Measurements from ENCODE around the gene U2AF1L4.
A peak's percentile ranks its signal among the peaks of the same experiment; 100 is the strongest.
"Not testable (repeated sequence)": the region's sequence is repeated elsewhere in the genome, so short reads cannot be mapped to it uniquely, and the experiment has no call there.

Gene U2AF1L4

GRCh38 chr19:35724560-35724959, 20.7 kb downstream of the U2AF1L4 start:
- no peak for DNase-seq

GRCh38 chr19:35724132-35724531, 21.1 kb downstream of the U2AF1L4 start:
- DNase-seq = not testable (repeated sequence)

GRCh38 chr19:35723671-35724070, 21.5 kb downstream of the U2AF1L4 start:
- DNase-seq = no peak

- no peak for DNase-seq
Observed at GRCh38 chr19:35722897-35723296, 22.3 kb downstream of the U2AF1L4 start.

- no peak for DNase-seq
Observed at GRCh38 chr19:35722461-35722860, 22.8 kb downstream of the U2AF1L4 start.

- no peak for DNase-seq
Observed at GRCh38 chr19:35721374-35721773, 23.8 kb downstream of the U2AF1L4 start.

GRCh38 chr19:35720648-35721047, 24.6 kb downstream of the U2AF1L4 start:
- DNase-seq = no peak

- no peak for DNase-seq
Observed at GRCh38 chr19:35720163-35720524, 25.1 kb downstream of the U2AF1L4 start.

- no peak for DNase-seq
Observed at GRCh38 chr19:35719402-35720162, 25.6 kb downstream of the U2AF1L4 start.

- peak in 3 of 4 experiments; percentile 23 to 44 (median 28) for DNase-seq
Observed at GRCh38 chr19:35718345-35719041, 26.7 kb downstream of the U2AF1L4 start.

- peak in 2 of 4 experiments; percentile 91 to 92 for DNase-seq
Observed at GRCh38 chr19:35717665-35718344, 27.4 kb downstream of the U2AF1L4 start, which contains the start of gene KMT2B. KMT2B (plus strand) TSS chr19:35718003; CDS start chr19:35718019, 16 bp downstream.

- peak; percentile 62 to 98 (median 80) for DNase-seq
Observed at GRCh38 chr19:35716801-35717664, 28.2 kb downstream of the U2AF1L4 start.

GRCh38 chr19:35715981-35716800, 29.0 kb downstream of the U2AF1L4 start:
- DNase-seq = no peak

- DNase-seq = no peak
Observed at GRCh38 chr19:35715355-35715809, 29.8 kb downstream of the U2AF1L4 start.

GRCh38 chr19:35714601-35715354, 30.4 kb downstream of the U2AF1L4 start:
- no peak for DNase-seq

- no peak for DNase-seq
Observed at GRCh38 chr19:35713904-35714495, 31.2 kb downstream of the U2AF1L4 start.

- DNase-seq = no peak
Observed at GRCh38 chr19:35713506-35713850, 31.7 kb downstream of the U2AF1L4 start.

- DNase-seq = peak in 2 of 4 experiments; percentile 43 to 45
Observed at GRCh38 chr19:35712567-35713505, 32.4 kb downstream of the U2AF1L4 start.

Measured in activated CD4-positive, CD25-positive, alpha-beta regulatory T cell (primary cell).